H1 (cell line): ENCODE results near the gene SLC19A1. TPM values are rescaled to one million over a fixed set of nuclear protein-coding genes. Genes with fewer than 3 reads are reported as not detected.
A peak's percentile ranks its signal among the peaks of the same experiment; 100 is the strongest.

Source experiments
- CTCF ChIA-PET: fragments of 300-600 bp; sonication (Branson Sonifier 250); formaldehyde crosslinking; loops from one replicate; lab custom pipeline; 2021; ENCODE audit not compliant: partially characterized antibody; lab: Charles Lee
- POLR2A ChIA-PET: fragments of 300-600 bp; sonication (Branson Sonifier 250); formaldehyde crosslinking; loops from one replicate; lab custom pipeline; 2021; ENCODE audit warnings: inconsistent platforms; ENCODE audit not compliant: partially characterized antibody; lab: Charles Lee
- DNase-seq, 2 experiments: peaks; one replicate each; pipeline versions ENCODE4 v3.0.0 to v3.0.0-alpha.2; 2010 to 2022; ENCODE audit warnings: low spot score in 2 of 2, low read depth in 1 of 2, mixed read lengths in 1 of 2
- FAIRE-seq: peaks from 2 replicates; lab custom pipeline; 2011; peaks lifted over from hg19 to GRCh38; lab: Jason Lieb, UNC
- H2AFZ ChIP-seq: 2 replicates; pipeline ENCODE4 v1.8.1; 2012; ENCODE audit warnings: low read length, inconsistent platforms
- H2AK5ac ChIP-seq: 2 replicates; pipeline ENCODE4 v1.6.1; 2013; ENCODE audit warnings: low read depth, low read length
- H2BK120ac ChIP-seq: replicated peaks from 2 replicates; pipeline ENCODE3; 2013; ENCODE audit warnings: low read depth, low read length, inconsistent platforms
- H2BK12ac ChIP-seq: 2 replicates; pipeline ENCODE4 v1.6.1; 2013; ENCODE audit warnings: low read depth, low read length
- H2BK15ac ChIP-seq: 2 replicates; pipeline ENCODE4 v1.6.1; 2013; ENCODE audit warnings: low read length
- H2BK20ac ChIP-seq: 2 replicates; pipeline ENCODE4 v1.6.1; 2013; ENCODE audit warnings: low read length
- H2BK5ac ChIP-seq: 2 replicates; pipeline ENCODE4 v1.6.1; 2013; ENCODE audit warnings: low read depth, low read length
- H3K14ac ChIP-seq: 2 replicates; pipeline ENCODE4 v1.6.1; 2013; ENCODE audit warnings: inconsistent platforms; ENCODE audit not compliant: insufficient read length
- H3K18ac ChIP-seq: 2 replicates; pipeline ENCODE4 v1.6.1; 2013; ENCODE audit warnings: low read length; ENCODE audit errors: extremely low read depth
- H3K23ac ChIP-seq: 2 replicates; pipeline ENCODE4 v1.6.1; 2013; ENCODE audit warnings: inconsistent platforms; ENCODE audit not compliant: insufficient read length
- H3K23me2 ChIP-seq: 2 replicates; pipeline ENCODE4 v1.6.1; 2013; ENCODE audit warnings: low read depth, low read length
- H3K27ac ChIP-seq: 2 replicates; pipeline ENCODE4 v1.6.1; 2011; ENCODE audit warnings: low read depth, low read length, inconsistent platforms
- H3K27me3 ChIP-seq, 4 experiments: replicated peaks in 1 of 4; 1 replicate in 1 of 4; 2 replicates in 3 of 4; pipeline versions ENCODE4 v1.6.1 to v1.8.1; 2011 to 2013; ENCODE audit warnings: low read length in 3 of 4, mild to moderate bottlenecking in 3 of 4, inconsistent platforms in 2 of 4, mixed read lengths in 2 of 4, moderate library complexity in 1 of 4; ENCODE audit not compliant: control insufficient read depth in 3 of 4, insufficient read depth in 3 of 4; ENCODE audit errors: extremely low read depth in 1 of 4
- H3K36me3 ChIP-seq, 4 experiments: 2 replicates each; pipeline versions ENCODE4 v1.6.1 to v1.8.1; 2011 to 2013; ENCODE audit warnings: mild to moderate bottlenecking in 4 of 4, low read length in 3 of 4, moderate library complexity in 2 of 4, control low read depth in 1 of 4, inconsistent platforms in 1 of 4; ENCODE audit not compliant: insufficient read depth in 4 of 4, control insufficient read depth in 2 of 4
- H3K4ac ChIP-seq: replicated peaks from 2 replicates; pipeline ENCODE3; 2013; ENCODE audit warnings: low read length, low read depth, mixed read lengths, inconsistent platforms; ENCODE audit not compliant: insufficient read length
- H3K4me1 ChIP-seq, 4 experiments: replicated peaks in 1 of 4; 1 replicate in 1 of 4; 2 replicates in 3 of 4; pipeline versions ENCODE4 v1.6.1 to v1.8.1; 2011 to 2013; ENCODE audit warnings: low read length in 3 of 4, inconsistent platforms in 2 of 4, mixed read lengths in 1 of 4; ENCODE audit not compliant: insufficient read depth in 4 of 4, control insufficient read depth in 3 of 4
- H3K4me2 ChIP-seq, 2 experiments: 2 replicates each; pipeline versions ENCODE4 v1.6.1 to v1.8.1; 2011 to 2013; ENCODE audit warnings: low read depth in 2 of 2, low read length in 2 of 2, control low read depth in 1 of 2, inconsistent platforms in 1 of 2, mild to moderate bottlenecking in 1 of 2; ENCODE audit not compliant: insufficient read depth in 1 of 2
- H3K4me3 ChIP-seq, 4 experiments: fragments of 200-600, 300-600 bp in 1 of 4; sonication (generic), shearing (Covaris generic), sonication (Bioruptor Twin) in 1 of 4; 2 replicates each; pipeline versions ENCODE4 v1.5.1 to v1.8.1; 2011 to 2016; ENCODE audit warnings: low read length in 4 of 4, low read depth in 3 of 4, control low read depth in 2 of 4, inconsistent platforms in 2 of 4, mild to moderate bottlenecking in 2 of 4, mixed read lengths in 1 of 4, moderate library complexity in 1 of 4; ENCODE audit not compliant: insufficient read depth in 2 of 4; ENCODE audit errors: extremely low read depth in 1 of 4
- H3K56ac ChIP-seq: replicated peaks from 2 replicates; pipeline ENCODE3; 2013; ENCODE audit warnings: low read depth, mild to moderate bottlenecking, mixed read lengths, low read length, inconsistent platforms; ENCODE audit not compliant: insufficient read length
- H3K79me1 ChIP-seq: 2 replicates; pipeline ENCODE4 v1.6.1; 2013; ENCODE audit warnings: low read depth, low read length, control low read depth
- H3K79me2 ChIP-seq, 2 experiments: 2 replicates each; pipeline versions ENCODE4 v1.6.1 to v1.8.1; 2012 to 2013; ENCODE audit warnings: low read length in 2 of 2, mild to moderate bottlenecking in 2 of 2, inconsistent platforms in 1 of 2; ENCODE audit not compliant: insufficient read depth in 2 of 2, control insufficient read depth in 1 of 2
- H3K9ac ChIP-seq, 4 experiments: replicated peaks in 1 of 4; 1 replicate in 1 of 4; 2 replicates in 3 of 4; pipeline versions ENCODE4 v1.6.1 to v1.8.1; 2011 to 2013; ENCODE audit warnings: low read depth in 3 of 4, low read length in 3 of 4, control low read depth in 2 of 4, mild to moderate bottlenecking in 2 of 4, moderate library complexity in 2 of 4, inconsistent platforms in 1 of 4; ENCODE audit errors: extremely low read depth in 1 of 4
- H3K9me3 ChIP-seq, 2 experiments: 2 replicates each; pipeline versions ENCODE4 v1.6.1 to v1.8.1; 2012 to 2013; ENCODE audit warnings: mild to moderate bottlenecking in 2 of 2, moderate library complexity in 2 of 2, control low read depth in 1 of 2, inconsistent platforms in 1 of 2, low read depth in 1 of 2, low read length in 1 of 2, mixed read lengths in 1 of 2; ENCODE audit not compliant: insufficient read depth in 2 of 2
- H4K20me1 ChIP-seq, 2 experiments: replicated peaks in 1 of 2; 2 replicates each; pipeline versions ENCODE3 to v1.8.1; 2011 to 2013; ENCODE audit warnings: inconsistent platforms in 2 of 2, low read length in 2 of 2, mild to moderate bottlenecking in 1 of 2; ENCODE audit not compliant: insufficient read depth in 2 of 2, control insufficient read depth in 1 of 2
- H4K5ac ChIP-seq: 2 replicates; pipeline ENCODE4 v1.6.1; 2013; ENCODE audit warnings: low read length, low read depth, mixed read lengths, inconsistent platforms; ENCODE audit not compliant: insufficient read length
- H4K8ac ChIP-seq: 2 replicates; pipeline ENCODE4 v1.8.0; 2013; ENCODE audit warnings: mild to moderate bottlenecking, moderate library complexity, low read length, inconsistent platforms; ENCODE audit not compliant: insufficient read depth; ENCODE audit errors: extremely low read depth
- H4K91ac ChIP-seq: replicated peaks from 2 replicates; pipeline ENCODE3; 2013; ENCODE audit warnings: low read length, mixed read lengths, inconsistent platforms; ENCODE audit not compliant: insufficient read length
- CHD2 ChIP-seq: IDR thresholded peaks from 2 replicates; pipeline ENCODE4 v1.6.1; 2012; ENCODE audit warnings: low read length, improper control_type of control experiment
- NANOG ChIP-seq: IDR thresholded peaks from 2 replicates; pipeline ENCODE4 v1.6.1; 2011; ENCODE audit warnings: low read length, low read depth, mild to moderate bottlenecking, inconsistent platforms; ENCODE audit not compliant: insufficient read depth, poor library complexity, severe bottlenecking
- SIX5 ChIP-seq: IDR thresholded peaks from 2 replicates; pipeline ENCODE4 v1.6.1; 2011; ENCODE audit warnings: mild to moderate bottlenecking, low read depth, low read length
- SP1 ChIP-seq: IDR thresholded peaks from 2 replicates; pipeline ENCODE4 v1.6.1; 2011; ENCODE audit warnings: low read depth, low read length
- WGBS, 2 experiments: shearing (Covaris generic) in 1 of 2; methylation state at CpG; one replicate each; pipeline versions ENCODE4 v1.1.6 to v1.1.7; 2013 to 2015; ENCODE audit warnings: low lambda C conversion rate in 2 of 2, mixed read lengths in 2 of 2, inconsistent platforms in 1 of 2, low coverage in 1 of 2, missing lambda C conversion rate in 1 of 2; ENCODE audit not compliant: insufficient replicate concordance in 2 of 2, insufficient coverage in 1 of 2, insufficient read length in 1 of 2; ENCODE audit errors: extremely low coverage in 1 of 2, missing lambda C conversion rate in 1 of 2; 5-methylcytosine and 5-hydroxymethylcytosine counted together
- polyA plus RNA-seq, 7 experiments: library from polyadenylated mRNA; depleted of rRNA in 3 of 7; stranded (reverse) in 5 of 7; unstranded in 2 of 7; fragments of >200 nt in 5 of 7; fragments of 200-250 nt in 2 of 7; gene quantifications; 1 replicate in 5 of 7; 2 replicates in 1 of 7; 4 replicates in 1 of 7; pipeline versions ENCODE4 v1.2.1 to v1.2.3, GENCODE V29; 2011 to 2013; ENCODE audit warnings: missing spikeins in 2 of 7, mixed read lengths in 2 of 7
- total RNA-seq: library from RNA; stranded (reverse); fragmentation: NEBNext Ultra II Directional; extraction: Animal tissue kit (Norgen Biotek cat#: 25700); gene quantifications from 2 replicates; pipeline ENCODE4 v1.2.1, GENCODE V29; 2021

SLC19A1 gene
- total and polyA plus RNA-seq, 2 of the 8 experiments (the other 6 are each of a cell fraction or from before 2014, with no cell fraction given) = 31.6 to 43.8 TPM

DNA sequence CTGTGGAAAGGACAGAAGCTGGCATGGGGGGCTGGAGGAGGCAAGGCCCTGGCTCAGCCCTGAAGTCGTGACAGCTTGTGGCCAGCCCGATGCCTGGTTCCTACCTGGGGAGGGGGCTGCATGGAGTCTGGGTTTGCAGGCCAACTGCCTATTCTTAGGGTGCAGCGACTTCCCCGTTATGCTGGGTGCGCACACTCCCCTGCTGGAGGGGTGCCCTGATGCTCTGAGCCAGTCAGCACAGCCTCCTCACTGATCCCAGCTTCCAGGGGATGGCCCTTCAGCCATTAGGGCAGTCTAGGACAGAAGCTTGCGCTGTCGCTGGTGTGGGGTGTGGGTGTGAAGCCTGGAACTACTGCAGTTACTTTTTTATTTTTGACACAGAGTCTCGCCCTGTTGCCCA is 30.0 kb upstream of the SLC19A1 start:
- H2AFZ ChIP-seq = no peak overlapping the region

More for the DNA sequence above, 30.0 kb upstream of the SLC19A1 start:
- Histone ChIP-seq H3K79me2 (no peaks in the 10 kb centered on the region), H4K5ac (no peak overlapping the region), H3K23ac (no peak overlapping the region), H3K4me3 (no peak overlapping the region), H3K4ac (no peak overlapping the region), H3K14ac (no peak overlapping the region), H3K9me3 (no peaks in the 10 kb centered on the region), H2AK5ac (no peak overlapping the region), H3K18ac (no peak overlapping the region), H2BK120ac (no peak overlapping the region), H3K4me1 (peaks cover 0 to 8% (median 5%) of the 10 kb centered on the region in 4 experiments; a peak in 3 of 7 replicates), H4K8ac (no peak overlapping the region), H4K20me1 (no peaks in the 10 kb centered on the region), H2BK5ac (no peak overlapping the region), H3K56ac (no peak overlapping the region), H3K27me3 (no peaks in the 10 kb centered on the region; a peak in 1 of 7 replicates), H3K79me1 (no peaks in the 10 kb centered on the region), H3K9ac (no peak overlapping the region), H2BK15ac (no peak overlapping the region), H2BK12ac (no peak overlapping the region), H3K23me2 (no peaks in the 10 kb centered on the region), H4K91ac (no peak overlapping the region), H3K36me3 (no peaks in the 10 kb centered on the region), H3K27ac (no peak overlapping the region), H3K4me2 (no peak overlapping the region), H2BK20ac (no peak overlapping the region)
- FAIRE-seq = no peak
- 94% methylated on average over 8 of the region's 8 CpGs; no CpG with 5 or more reads in 1 of the 2 experiments for WGBS, 2 experiments
- ChIA-PET CTCF (interaction anchor here (1.0 to 2.7 kb wide), 3 partner anchors 10 to 194 kb away, joined by 3 to 12 read pairs (median 3); no protein-coding TSS in a partner anchor), POLR2A (no interaction called here)
- TF ChIP-seq NANOG = no peak
- TF ChIP-seq SIX5 = no peak
- TF ChIP-seq SP1 = no peak
- TF ChIP-seq CHD2 = no peak
- DNase-seq = peak in 1 of 2 experiments; percentile 40
